HEK293 (cell line): ENCODE results near the gene PRR5.

ENCODE experiments used
- CTCF ChIA-PET: fragments of 350-600 bp; formaldehyde crosslinking; extraction: SDS; loops from one replicate; lab custom pipeline; 2021; ENCODE audit warnings: antibody characterized with exemption; lab: Yijun Ruan, JAX
- POLR2A ChIA-PET: fragments of 300-600 bp; formaldehyde crosslinking; extraction: SDS; loops from one replicate; lab custom pipeline; 2020; ENCODE audit warnings: antibody characterized with exemption, inconsistent platforms; lab: Yijun Ruan, JAX
- H3K27ac ChIP-seq: fragments of 200-500 bp; sonication (Bioruptor generic); 2 replicates; pipeline ENCODE4 v1.5.1; 2014; ENCODE audit warnings: low read depth, low read length, control low read depth, inconsistent platforms; ENCODE audit errors: extremely low read depth
- H3K36me3 ChIP-seq, 2 experiments: fragments of 200-500 bp in 1 of 2; sonication (Bioruptor generic) in 1 of 2; 1 replicate in 1 of 2; 2 replicates in 1 of 2; pipeline ENCODE4 v1.5.1; 2014 to 2017; ENCODE audit warnings: inconsistent platforms in 2 of 2, low read length in 2 of 2; ENCODE audit not compliant: control insufficient read depth in 2 of 2, insufficient read depth in 1 of 2
- H3K4me1 ChIP-seq: fragments of 200-500 bp; sonication (Bioruptor generic); 2 replicates; pipeline ENCODE4 v1.5.1; 2014; ENCODE audit warnings: mild to moderate bottlenecking, low read length, inconsistent platforms; ENCODE audit not compliant: control insufficient read depth, insufficient read depth
- H3K4me3 ChIP-seq: 2 replicates; pipeline ENCODE4 v1.5.1; 2011; ENCODE audit warnings: low read depth, mild to moderate bottlenecking, control low read depth, low read length, moderate library complexity
- H3K9me3 ChIP-seq: fragments of 200-500 bp; sonication (Bioruptor generic); 2 replicates; pipeline ENCODE4 v1.5.1; 2014; ENCODE audit warnings: low read depth, low read length, inconsistent platforms; ENCODE audit not compliant: control insufficient read depth, insufficient read depth
- FEZF1 ChIP-seq: fragments of 450-650 bp; formaldehyde crosslinking; IDR thresholded peaks from 2 replicates; pipeline ENCODE4 v1.5.1; 2016; ENCODE audit warnings: missing biosample characterization, missing genetic modification characterization
- GFI1B ChIP-seq: fragments of 450-650 bp; formaldehyde crosslinking; IDR thresholded peaks from 2 replicates; pipeline ENCODE4 v1.5.1; 2016; ENCODE audit warnings: missing biosample characterization, missing genetic modification characterization
- GLIS1 ChIP-seq: fragments of 450-650 bp; formaldehyde crosslinking; IDR thresholded peaks from 2 replicates; pipeline ENCODE4 v1.5.1; 2016; ENCODE audit warnings: missing biosample characterization, missing genetic modification characterization
- HIC1 ChIP-seq: fragments of 450-650 bp; formaldehyde crosslinking; IDR thresholded peaks from 2 replicates; pipeline ENCODE4 v1.5.1; 2016; ENCODE audit warnings: missing biosample characterization, missing genetic modification characterization
- KLF10 ChIP-seq: fragments of 450-650 bp; IDR thresholded peaks from 2 replicates; pipeline ENCODE4 v1.5.1; 2018; ENCODE audit warnings: missing biosample characterization, mild to moderate bottlenecking, missing genetic modification characterization
- PRDM10 ChIP-seq: fragments of 450-650 bp; formaldehyde crosslinking; IDR thresholded peaks from 2 replicates; pipeline ENCODE4 v1.5.1; 2016; ENCODE audit warnings: missing biosample characterization, missing genetic modification characterization
- SCRT1 ChIP-seq: fragments of 450-650 bp; formaldehyde crosslinking; IDR thresholded peaks from 2 replicates; pipeline ENCODE4 v1.5.1; 2016; ENCODE audit warnings: missing biosample characterization, missing genetic modification characterization, borderline replicate concordance
- ZIC2 ChIP-seq: fragments of 450-650 bp; formaldehyde crosslinking; IDR thresholded peaks from 2 replicates; pipeline ENCODE4 v1.5.1; 2016; ENCODE audit warnings: missing biosample characterization, missing genetic modification characterization
- ZNF184 ChIP-seq: fragments of 450-650 bp; IDR thresholded peaks from 2 replicates; pipeline ENCODE4 v1.5.1; 2018; ENCODE audit warnings: missing biosample characterization, mild to moderate bottlenecking, missing genetic modification characterization
- ZNF202 ChIP-seq: fragments of 450-650 bp; formaldehyde crosslinking; IDR thresholded peaks from 2 replicates; pipeline ENCODE4 v1.5.1; 2016; ENCODE audit warnings: missing biosample characterization, missing genetic modification characterization, borderline replicate concordance
- ZNF214 ChIP-seq: fragments of 450-650 bp; formaldehyde crosslinking; IDR thresholded peaks from 2 replicates; pipeline ENCODE4 v1.5.1; 2017; ENCODE audit warnings: missing biosample characterization, mild to moderate bottlenecking, missing genetic modification characterization, borderline replicate concordance
- ZNF223 ChIP-seq: fragments of 450-650 bp; formaldehyde crosslinking; IDR thresholded peaks from 2 replicates; pipeline ENCODE4 v1.5.1; 2016; ENCODE audit warnings: missing biosample characterization, missing genetic modification characterization
- ZNF23 ChIP-seq: fragments of 450-650 bp; formaldehyde crosslinking; IDR thresholded peaks from 2 replicates; pipeline ENCODE4 v1.5.1; 2016; ENCODE audit warnings: missing biosample characterization, missing genetic modification characterization, borderline replicate concordance
- ZNF426 ChIP-seq: fragments of 450-650 bp; formaldehyde crosslinking; IDR thresholded peaks from 2 replicates; pipeline ENCODE4 v1.5.1; 2017; ENCODE audit warnings: missing biosample characterization, missing genetic modification characterization, mild to moderate bottlenecking, inconsistent platforms, moderate library complexity
- ZNF571 ChIP-seq: fragments of 450-650 bp; formaldehyde crosslinking; IDR thresholded peaks from 2 replicates; pipeline ENCODE4 v1.5.0; 2017; ENCODE audit warnings: missing biosample characterization, missing genetic modification characterization
- ZNF623 ChIP-seq: fragments of 450-650 bp; formaldehyde crosslinking; IDR thresholded peaks from 2 replicates; pipeline ENCODE4 v1.5.1; 2016; ENCODE audit warnings: missing biosample characterization, missing genetic modification characterization
- ZNF654 ChIP-seq: fragments of 450-650 bp; formaldehyde crosslinking; IDR thresholded peaks from 2 replicates; pipeline ENCODE4 v1.5.1; 2016; ENCODE audit warnings: low read depth, missing biosample characterization, missing genetic modification characterization
- ZNF664 ChIP-seq: fragments of 450-650 bp; formaldehyde crosslinking; IDR thresholded peaks from 2 replicates; pipeline ENCODE4 v1.5.1; 2016; ENCODE audit warnings: missing biosample characterization, missing genetic modification characterization
- ZNF76 ChIP-seq: fragments of 450-650 bp; formaldehyde crosslinking; IDR thresholded peaks from 2 replicates; pipeline ENCODE4; 2016; ENCODE audit warnings: low read depth, missing biosample characterization, missing genetic modification characterization, borderline replicate concordance
- ZNF785 ChIP-seq: fragments of 450-650 bp; formaldehyde crosslinking; IDR thresholded peaks from 2 replicates; pipeline ENCODE4 v1.5.1; 2016; ENCODE audit warnings: missing biosample characterization, missing genetic modification characterization
- ZNF792 ChIP-seq: fragments of 450-650 bp; formaldehyde crosslinking; IDR thresholded peaks from 2 replicates; pipeline ENCODE4 v1.5.1; 2016; ENCODE audit warnings: missing biosample characterization, missing genetic modification characterization
- ZNF830 ChIP-seq: fragments of 450-650 bp; IDR thresholded peaks from 2 replicates; pipeline ENCODE4 v1.5.0; 2018; ENCODE audit warnings: missing biosample characterization, missing genetic modification characterization, low read depth, mild to moderate bottlenecking, moderate library complexity
- TF ChIP-seq, protein P1 (sequence below): IDR thresholded peaks from 2 replicates; pipeline ENCODE4 v1.6.1; 2011; ENCODE audit warnings: mild to moderate bottlenecking, low read depth, low read length, borderline replicate concordance
- TF ChIP-seq, protein P2 (sequence below): fragments of 450-650 bp; formaldehyde crosslinking; IDR thresholded peaks from 2 replicates; pipeline ENCODE4 v1.5.1; 2016; ENCODE audit warnings: missing biosample characterization, missing genetic modification characterization
- TF ChIP-seq, protein P3 (sequence below): fragments of 450-650 bp; formaldehyde crosslinking; IDR thresholded peaks from 2 replicates; pipeline ENCODE4 v1.5.1; 2017; ENCODE audit warnings: missing biosample characterization, mild to moderate bottlenecking, missing genetic modification characterization, moderate library complexity

PRR5 gene

GRCh38 chr22:44755956-44756361 lies 54.0 kb downstream of the PRR5 start:
- Histone ChIP-seq H3K36me3 (no peaks in the 10 kb centered on the region; a peak in 1 of 3 replicates), H3K9me3 (no peaks in the 10 kb centered on the region), H3K4me3 (no peak overlapping the region), H3K27ac (no peak overlapping the region), H3K4me1 (peaks cover 22% of the 10 kb centered on the region)
- no peak for TF ChIP-seq ZNF571 (tag by site-specific recombination)
- no peak for TF ChIP-seq ZNF223 (tag by site-specific recombination)
- no peak for TF ChIP-seq HIC1 (tag by site-specific recombination)
- TF ChIP-seq KLF10 (tag by site-specific recombination), result no peak
- no peak for TF ChIP-seq ZNF202
- TF ChIP-seq ZNF426 (tag by site-specific recombination), result no peak
- TF ChIP-seq ZNF830 (tag by site-specific recombination), result no peak
- no peak for TF ChIP-seq ZNF664 (tag by site-specific recombination)
- TF ChIP-seq ZNF792, result no peak
- TF ChIP-seq, protein P1, sequence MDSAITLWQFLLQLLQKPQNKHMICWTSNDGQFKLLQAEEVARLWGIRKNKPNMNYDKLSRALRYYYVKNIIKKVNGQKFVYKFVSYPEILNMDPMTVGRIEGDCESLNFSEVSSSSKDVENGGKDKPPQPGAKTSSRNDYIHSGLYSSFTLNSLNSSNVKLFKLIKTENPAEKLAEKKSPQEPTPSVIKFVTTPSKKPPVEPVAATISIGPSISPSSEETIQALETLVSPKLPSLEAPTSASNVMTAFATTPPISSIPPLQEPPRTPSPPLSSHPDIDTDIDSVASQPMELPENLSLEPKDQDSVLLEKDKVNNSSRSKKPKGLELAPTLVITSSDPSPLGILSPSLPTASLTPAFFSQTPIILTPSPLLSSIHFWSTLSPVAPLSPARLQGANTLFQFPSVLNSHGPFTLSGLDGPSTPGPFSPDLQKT, result no peak
- TF ChIP-seq ZNF76 (tag by site-specific recombination), result no peak
- TF ChIP-seq, protein P2, sequence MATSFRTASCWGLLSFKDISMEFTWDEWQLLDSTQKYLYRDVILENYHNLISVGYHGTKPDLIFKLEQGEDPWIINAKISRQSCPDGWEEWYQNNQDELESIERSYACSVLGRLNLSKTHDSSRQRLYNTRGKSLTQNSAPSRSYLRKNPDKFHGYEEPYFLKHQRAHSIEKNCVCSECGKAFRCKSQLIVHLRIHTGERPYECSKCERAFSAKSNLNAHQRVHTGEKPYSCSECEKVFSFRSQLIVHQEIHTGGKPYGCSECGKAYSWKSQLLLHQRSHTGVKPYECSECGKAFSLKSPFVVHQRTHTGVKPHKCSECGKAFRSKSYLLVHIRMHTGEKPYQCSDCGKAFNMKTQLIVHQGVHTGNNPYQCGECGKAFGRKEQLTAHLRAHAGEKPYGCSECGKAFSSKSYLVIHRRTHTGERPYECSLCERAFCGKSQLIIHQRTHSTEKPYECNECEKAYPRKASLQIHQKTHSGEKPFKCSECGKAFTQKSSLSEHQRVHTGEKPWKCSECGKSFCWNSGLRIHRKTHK (tag by site-specific recombination), result no peak
- ChIA-PET CTCF (interaction anchor here (0.6 to 3.5 kb wide), 2 partner anchors 71 to 490 kb away, joined by 4 to 14 read pairs; no protein-coding TSS in a partner anchor), POLR2A (no interaction called here)

GRCh38 chr22:44758344-44758973 lies 56.5 kb downstream of the PRR5 start:
- CTCF ChIA-PET, result interaction anchor here (0.8 to 1.5 kb wide), 2 partner anchors 60 to 74 kb away, joined by 3 to 4 read pairs; no protein-coding TSS in a partner anchor
- Histone ChIP-seq H3K9me3 (no peaks in the 10 kb centered on the region), H3K4me1 (peaks cover 21% of the 10 kb centered on the region), H3K4me3 (no peak overlapping the region), H3K27ac (no peak overlapping the region), H3K36me3 (no peaks in the 10 kb centered on the region; a peak in 1 of 3 replicates)
- POLR2A ChIA-PET, result interaction anchor here (0.6 kb wide), 1 partner anchor 481 kb away, joined by 3 read pairs; no protein-coding TSS in a partner anchor
- TF ChIP-seq SCRT1 (tag by site-specific recombination) (peak; percentile 60; the same call in 1 of the 2 replicates), ZNF23 (tag by site-specific recombination) (no peak), GLIS1 (tag by site-specific recombination) (peak; percentile 73), ZNF623 (tag by site-specific recombination) (peak; percentile 99), KLF10 (tag by site-specific recombination) (no peak), GFI1B (no peak), FEZF1 (no peak), ZNF785 (tag by site-specific recombination) (no peak), PRDM10 (peak; percentile 59), ZNF214 (tag by site-specific recombination) (no peak), ZIC2 (tag by site-specific recombination) (peak; percentile 57), ZNF654 (tag by site-specific recombination) (no peak), ZNF184 (tag by site-specific recombination) (no peak)
- TF ChIP-seq, protein P3, sequence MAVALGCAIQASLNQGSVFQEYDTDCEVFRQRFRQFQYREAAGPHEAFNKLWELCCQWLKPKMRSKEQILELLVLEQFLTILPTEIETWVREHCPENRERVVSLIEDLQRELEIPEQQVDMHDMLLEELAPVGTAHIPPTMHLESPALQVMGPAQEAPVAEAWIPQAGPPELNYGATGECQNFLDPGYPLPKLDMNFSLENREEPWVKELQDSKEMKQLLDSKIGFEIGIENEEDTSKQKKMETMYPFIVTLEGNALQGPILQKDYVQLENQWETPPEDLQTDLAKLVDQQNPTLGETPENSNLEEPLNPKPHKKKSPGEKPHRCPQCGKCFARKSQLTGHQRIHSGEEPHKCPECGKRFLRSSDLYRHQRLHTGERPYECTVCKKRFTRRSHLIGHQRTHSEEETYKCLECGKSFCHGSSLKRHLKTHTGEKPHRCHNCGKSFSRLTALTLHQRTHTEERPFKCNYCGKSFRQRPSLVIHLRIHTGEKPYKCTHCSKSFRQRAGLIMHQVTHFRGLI (tag by site-specific recombination), result no peak
